Breast epithelium (tissue), 3 donors: ENCODE results near the gene RDX.

Experiments used
- CTCF ChIP-seq, 3 donors: fragments of 450-650 bp; IDR thresholded peaks; one replicate each; pipeline ENCODE4 v1.5.1; 2016 to 2017; ENCODE audit warnings: antibody characterized with exemption in 3 of 3, mild to moderate bottlenecking in 3 of 3, moderate library complexity in 3 of 3
- POLR2A ChIP-seq: fragments of 450-650 bp; IDR thresholded peaks from one replicate; pipeline ENCODE4 v1.6.1; 2016; ENCODE audit warnings: antibody characterized with exemption, mild to moderate bottlenecking, moderate library complexity
- POLR2AphosphoS5 ChIP-seq, 3 donors: sonication (generic); formaldehyde crosslinking; IDR thresholded peaks; one replicate each; pipeline ENCODE4 v1.6.1; 2017; ENCODE audit warnings: antibody characterized with exemption in 3 of 3

- TF ChIP-seq CTCF (IDR thresholded peaks at IDR 0.05) (no peak), POLR2A (no peak), POLR2AphosphoS5 (IDR thresholded peaks at IDR 0.05) (no peak)
Observed at GRCh38 chr11:110308071-110308470, 11.7 kb upstream of the RDX start.
